ENCODE data around the gene EXOC3.

DNA sequence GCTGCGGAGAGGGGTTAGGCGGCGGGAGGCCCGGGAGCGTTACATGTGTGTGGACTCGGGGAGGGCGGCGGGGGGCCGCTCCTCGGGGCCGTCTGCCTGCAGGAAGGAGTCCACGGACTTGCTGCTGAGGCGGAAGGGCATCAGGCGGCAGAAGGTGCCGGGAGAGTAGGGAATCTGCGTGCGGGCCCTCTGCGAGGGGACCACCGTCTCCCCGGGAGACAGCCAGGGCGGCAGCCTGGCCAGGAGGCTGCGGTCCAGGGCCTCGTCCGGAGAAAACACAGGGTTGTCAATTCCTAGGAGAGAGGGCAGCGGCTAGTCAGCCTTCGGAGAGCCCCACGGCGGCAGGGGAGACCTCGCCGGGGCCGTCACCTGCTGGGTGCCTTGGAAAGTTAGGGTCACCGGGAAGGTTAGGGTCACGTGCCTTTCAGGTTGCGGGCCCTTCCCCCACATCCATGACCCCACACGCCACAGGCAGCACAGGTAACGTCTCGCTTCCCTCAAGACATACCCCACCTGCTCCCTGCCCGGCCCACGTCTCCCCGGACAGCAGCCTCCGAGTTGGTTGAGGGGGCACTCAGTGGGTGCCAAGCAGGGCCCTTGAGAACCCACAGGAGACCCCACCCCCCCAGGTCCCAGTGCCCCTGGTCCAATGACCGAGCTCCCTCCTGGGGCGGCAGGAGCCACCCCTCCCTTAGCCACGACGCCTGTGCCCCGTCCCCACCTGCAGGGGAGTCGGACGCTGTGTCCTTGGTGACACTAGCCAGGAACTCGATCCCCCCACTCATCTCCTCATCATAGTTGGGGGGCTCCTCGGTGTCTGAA is 32.1 kb downstream of the EXOC3 start:
- no peak for TF ChIP-seq CTBP1 (IDR thresholded peaks at IDR 0.05; ENCODE audit: borderline replicate concordance)
- TF ChIP-seq, protein P1, sequence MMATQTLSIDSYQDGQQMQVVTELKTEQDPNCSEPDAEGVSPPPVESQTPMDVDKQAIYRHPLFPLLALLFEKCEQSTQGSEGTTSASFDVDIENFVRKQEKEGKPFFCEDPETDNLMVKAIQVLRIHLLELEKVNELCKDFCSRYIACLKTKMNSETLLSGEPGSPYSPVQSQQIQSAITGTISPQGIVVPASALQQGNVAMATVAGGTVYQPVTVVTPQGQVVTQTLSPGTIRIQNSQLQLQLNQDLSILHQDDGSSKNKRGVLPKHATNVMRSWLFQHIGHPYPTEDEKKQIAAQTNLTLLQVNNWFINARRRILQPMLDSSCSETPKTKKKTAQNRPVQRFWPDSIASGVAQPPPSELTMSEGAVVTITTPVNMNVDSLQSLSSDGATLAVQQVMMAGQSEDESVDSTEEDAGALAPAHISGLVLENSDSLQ (IDR thresholded peaks at IDR 0.05): no peak
- no peak for TF ChIP-seq SP1 (IDR thresholded peaks at IDR 0.05)
- no peak for TF ChIP-seq SUZ12 (IDR thresholded peaks at IDR 0.05)
- no peak for TF ChIP-seq HDGF (IDR thresholded peaks at IDR 0.05; ENCODE audit: borderline replicate concordance)
